ENCODE measurements around the gene SMYD5.
"Not testable (repeated sequence)": the region's sequence is repeated elsewhere in the genome, so short reads cannot be mapped to it uniquely, and the experiment has no call there.

The SMYD5 gene

GRCh38 chr2:73214120-73215035 is at the start of gene SMYD5:
Gene SMYD5, plus strand, starts transcription at chr2:73214245. Its CDS starts 22 bp downstream, at chr2:73214267.
- peak; percentile 84 to 90 for DNase-seq (ENCODE audit: low read depth in 1 of 2, low spot score in 1 of 2)

- not testable (repeated sequence) for DNase-seq (ENCODE audit: low read depth in 1 of 2, low spot score in 1 of 2)
These were observed 48.1 kb upstream of the SMYD5 start for GRCh38 chr2:73165978-73166377.

- not testable (repeated sequence) for DNase-seq (ENCODE audit: low read depth in 1 of 2, low spot score in 1 of 2)
These were observed 47.2 kb upstream of the SMYD5 start for GRCh38 chr2:73166813-73167212.

- DNase-seq (ENCODE audit: low read depth in 1 of 2, low spot score in 1 of 2): not testable (repeated sequence)
These were observed 45.7 kb upstream of the SMYD5 start for GRCh38 chr2:73168348-73168747.

GRCh38 chr2:73170341-73170740 is 43.7 kb upstream of the SMYD5 start:
- not testable (repeated sequence) for DNase-seq (ENCODE audit: low read depth in 1 of 2, low spot score in 1 of 2)

- DNase-seq (ENCODE audit: low read depth in 1 of 2, low spot score in 1 of 2): peak in 1 of 2 donors; percentile 28
These were observed 41.1 kb upstream of the SMYD5 start for GRCh38 chr2:73172963-73173362.

GRCh38 chr2:73173781-73174180 is 40.3 kb upstream of the SMYD5 start:
- no peak for DNase-seq (ENCODE audit: low read depth in 1 of 2, low spot score in 1 of 2)

GRCh38 chr2:73174244-73174643 is 39.8 kb upstream of the SMYD5 start:
- no peak for DNase-seq (ENCODE audit: low read depth in 1 of 2, low spot score in 1 of 2)

GRCh38 chr2:73174941-73175662 is 38.9 kb upstream of the SMYD5 start:
- no peak for DNase-seq (ENCODE audit: low read depth in 1 of 2, low spot score in 1 of 2)

GRCh38 chr2:73175663-73176204 is 38.3 kb upstream of the SMYD5 start:
- DNase-seq (ENCODE audit: low read depth in 1 of 2, low spot score in 1 of 2): peak; percentile 24 to 58

GRCh38 chr2:73176205-73176880 is 37.7 kb upstream of the SMYD5 start:
- no peak for DNase-seq (ENCODE audit: low read depth in 1 of 2, low spot score in 1 of 2)

- peak; percentile 76 to 89 for DNase-seq (ENCODE audit: low read depth in 1 of 2, low spot score in 1 of 2)
These were observed 37.0 kb upstream of the SMYD5 start for GRCh38 chr2:73176881-73177644.

GRCh38 chr2:73177645-73178255 is 36.3 kb upstream of the SMYD5 start:
- DNase-seq (ENCODE audit: low read depth in 1 of 2, low spot score in 1 of 2): no peak

GRCh38 chr2:73185965-73186364 is 28.1 kb upstream of the SMYD5 start:
- no peak for DNase-seq (ENCODE audit: low read depth in 1 of 2, low spot score in 1 of 2)

- no peak for DNase-seq (ENCODE audit: low read depth in 1 of 2, low spot score in 1 of 2)
These were observed 26.5 kb upstream of the SMYD5 start for GRCh38 chr2:73187549-73187948.

- no peak for DNase-seq (ENCODE audit: low read depth in 1 of 2, low spot score in 1 of 2)
These were observed 16.5 kb upstream of the SMYD5 start for GRCh38 chr2:73197579-73197978.

GRCh38 chr2:73200281-73200680 is 13.8 kb upstream of the SMYD5 start:
- DNase-seq (ENCODE audit: low read depth in 1 of 2, low spot score in 1 of 2): not testable (repeated sequence)

- DNase-seq (ENCODE audit: low read depth in 1 of 2, low spot score in 1 of 2): no peak
These were observed 11.6 kb upstream of the SMYD5 start, which contains the start of gene NOTO for GRCh38 chr2:73202156-73203054. Gene NOTO, plus strand, starts transcription at chr2:73202574. Its CDS starts 93 bp downstream, at chr2:73202667.
